Osteoblast (primary cell): ENCODE data around the gene CPXM2. TPM values are rescaled to one million over a fixed set of nuclear protein-coding genes. Genes with fewer than 3 reads are reported as not detected.

Source experiments
- DNase-seq: peaks from one replicate; pipeline ENCODE4 v3.0.0; 2011; ENCODE audit warnings: low spot score, mixed read lengths; ENCODE audit not compliant: insufficient read length; ENCODE audit errors: missing footprints
- H2AFZ ChIP-seq: 2 replicates; pipeline ENCODE4 v1.6.0; 2011; ENCODE audit warnings: mild to moderate bottlenecking, low read length
- H3K27ac ChIP-seq: 2 replicates; pipeline ENCODE4 v1.5.1; 2011; ENCODE audit warnings: mild to moderate bottlenecking, low read depth, low read length, moderate library complexity
- H3K27me3 ChIP-seq: 2 replicates; pipeline ENCODE4 v1.6.0; 2012; ENCODE audit warnings: mild to moderate bottlenecking, control low read depth, inconsistent platforms, low read length, moderate library complexity; ENCODE audit not compliant: insufficient read depth
- H3K36me3 ChIP-seq: 2 replicates; pipeline ENCODE4 v1.5.1; 2011; ENCODE audit warnings: mild to moderate bottlenecking, low read length, control low read depth, moderate library complexity; ENCODE audit not compliant: insufficient read depth
- H3K4me1 ChIP-seq: 2 replicates; pipeline ENCODE4 v1.5.1; 2011; ENCODE audit warnings: mild to moderate bottlenecking, low read length, control low read depth, moderate library complexity; ENCODE audit not compliant: insufficient read depth
- H3K4me2 ChIP-seq: 2 replicates; pipeline ENCODE4 v1.6.0; 2011; ENCODE audit warnings: mild to moderate bottlenecking, low read length; ENCODE audit not compliant: insufficient read depth
- H3K4me3 ChIP-seq: fragments of 200-600 bp; sonication (generic); 3 replicates; pipeline ENCODE4 v1.5.1; 2012; ENCODE audit warnings: mild to moderate bottlenecking, low read length, inconsistent platforms; ENCODE audit not compliant: insufficient read depth
- H3K79me2 ChIP-seq: 2 replicates; pipeline ENCODE4 v1.6.0; 2012; ENCODE audit warnings: mild to moderate bottlenecking, low read length, control low read depth, inconsistent platforms; ENCODE audit not compliant: insufficient read depth
- H3K9me3 ChIP-seq: 2 replicates; pipeline ENCODE4 v1.5.1; 2011; ENCODE audit warnings: low read depth, low read length, control low read depth
- H4K20me1 ChIP-seq: 2 replicates; pipeline ENCODE4 v1.6.0; 2012; ENCODE audit warnings: mild to moderate bottlenecking, low read length, control low read depth; ENCODE audit not compliant: insufficient read depth
- total RNA-seq: library from RNA; depleted of rRNA; stranded (reverse); fragments of >200 nt; gene quantifications from 2 replicates; pipeline ENCODE4 v1.2.3, GENCODE V29; 2012
- TF ChIP-seq, protein P1 (sequence below): IDR thresholded peaks from 2 replicates; pipeline ENCODE4 v1.5.1; 2011; ENCODE audit warnings: mild to moderate bottlenecking, low read depth, low read length, moderate library complexity; ENCODE audit errors: extremely low read depth

CPXM2 gene
- total RNA-seq, 1 donor: 0.36 TPM

GRCh38 chr10:123831259-123831658 is 60.3 kb downstream of the CPXM2 start:
- Histone ChIP-seq H3K4me3 (no peak overlapping the region), H2AFZ (no peak overlapping the region), H3K27ac (no peak overlapping the region), H3K9me3 (no peaks in the 10 kb centered on the region), H4K20me1 (no peaks in the 10 kb centered on the region), H3K27me3 (no peaks in the 10 kb centered on the region), H3K4me2 (no peak overlapping the region), H3K4me1 (no peaks in the 10 kb centered on the region), H3K36me3 (no peaks in the 10 kb centered on the region), H3K79me2 (no peaks in the 10 kb centered on the region)
- TF ChIP-seq, protein P1, sequence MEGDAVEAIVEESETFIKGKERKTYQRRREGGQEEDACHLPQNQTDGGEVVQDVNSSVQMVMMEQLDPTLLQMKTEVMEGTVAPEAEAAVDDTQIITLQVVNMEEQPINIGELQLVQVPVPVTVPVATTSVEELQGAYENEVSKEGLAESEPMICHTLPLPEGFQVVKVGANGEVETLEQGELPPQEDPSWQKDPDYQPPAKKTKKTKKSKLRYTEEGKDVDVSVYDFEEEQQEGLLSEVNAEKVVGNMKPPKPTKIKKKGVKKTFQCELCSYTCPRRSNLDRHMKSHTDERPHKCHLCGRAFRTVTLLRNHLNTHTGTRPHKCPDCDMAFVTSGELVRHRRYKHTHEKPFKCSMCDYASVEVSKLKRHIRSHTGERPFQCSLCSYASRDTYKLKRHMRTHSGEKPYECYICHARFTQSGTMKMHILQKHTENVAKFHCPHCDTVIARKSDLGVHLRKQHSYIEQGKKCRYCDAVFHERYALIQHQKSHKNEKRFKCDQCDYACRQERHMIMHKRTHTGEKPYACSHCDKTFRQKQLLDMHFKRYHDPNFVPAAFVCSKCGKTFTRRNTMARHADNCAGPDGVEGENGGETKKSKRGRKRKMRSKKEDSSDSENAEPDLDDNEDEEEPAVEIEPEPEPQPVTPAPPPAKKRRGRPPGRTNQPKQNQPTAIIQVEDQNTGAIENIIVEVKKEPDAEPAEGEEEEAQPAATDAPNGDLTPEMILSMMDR: no peak
- DNase-seq: no peak

DNA sequence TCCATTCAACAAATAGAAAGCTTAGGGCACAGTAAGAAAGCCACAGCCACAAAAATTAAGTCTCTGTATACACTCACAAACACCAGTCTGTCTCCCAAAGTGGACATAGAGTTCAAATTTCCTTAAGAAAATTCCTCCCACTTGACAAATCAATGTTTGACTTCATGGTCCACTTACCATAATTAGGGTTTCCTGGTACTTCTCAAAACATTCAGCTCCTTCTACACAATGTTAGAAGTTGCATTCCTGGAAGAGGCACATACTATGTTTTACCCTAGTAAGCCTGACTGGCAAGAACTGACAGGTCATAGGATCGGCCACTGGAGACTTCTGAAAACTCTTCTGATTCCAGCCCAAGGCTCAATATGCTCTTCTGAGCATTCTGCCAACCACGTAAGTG is 70.5 kb downstream of the CPXM2 start:
- no peaks in the 10 kb centered on the region for H3K4me1 ChIP-seq
- no peaks in the 10 kb centered on the region for H4K20me1 ChIP-seq
- TF ChIP-seq, protein P1: no peak
- H3K9me3 ChIP-seq: no peaks in the 10 kb centered on the region
- H2AFZ ChIP-seq: no peak overlapping the region
- no peak overlapping the region for H3K4me3 ChIP-seq
- no peak overlapping the region for H3K4me2 ChIP-seq
- no peak for DNase-seq
- no peak overlapping the region for H3K27ac ChIP-seq
- H3K27me3 ChIP-seq: no peaks in the 10 kb centered on the region
- no peaks in the 10 kb centered on the region for H3K79me2 ChIP-seq
- no peaks in the 10 kb centered on the region for H3K36me3 ChIP-seq

DNA sequence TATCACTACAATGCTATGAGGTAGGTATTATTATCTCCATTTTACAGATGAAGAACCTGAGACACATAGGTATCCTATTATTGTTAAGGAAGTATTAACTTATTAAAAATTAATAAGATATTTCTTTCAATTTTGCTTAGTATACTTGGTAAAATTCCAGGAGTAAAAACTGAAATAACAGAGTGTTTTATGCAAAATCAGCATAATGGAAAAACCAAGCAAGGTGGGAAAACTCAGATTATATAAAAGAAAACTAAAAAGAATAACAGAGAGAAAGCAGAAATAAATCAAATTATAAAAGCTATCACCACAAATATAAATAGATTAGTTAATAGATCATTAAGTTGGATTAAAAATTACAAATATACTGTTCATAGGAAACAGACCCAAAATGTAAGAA is 82.0 kb downstream of the CPXM2 start:
- no peaks in the 10 kb centered on the region for H3K36me3 ChIP-seq
- no peaks in the 10 kb centered on the region for H4K20me1 ChIP-seq
- TF ChIP-seq, protein P1: no peak
- no peak overlapping the region for H3K4me2 ChIP-seq
- H3K4me3 ChIP-seq: no peak overlapping the region
- H3K4me1 ChIP-seq: no peaks in the 10 kb centered on the region
- no peak for DNase-seq
- H3K27ac ChIP-seq: no peak overlapping the region
- H3K27me3 ChIP-seq: no peaks in the 10 kb centered on the region
- no peaks in the 10 kb centered on the region for H3K79me2 ChIP-seq
- no peaks in the 10 kb centered on the region for H3K9me3 ChIP-seq
- no peak overlapping the region for H2AFZ ChIP-seq

GRCh38 chr10:123808906-123809305 is 82.7 kb downstream of the CPXM2 start:
- Histone ChIP-seq H3K36me3 (no peaks in the 10 kb centered on the region), H3K27me3 (no peaks in the 10 kb centered on the region), H4K20me1 (no peaks in the 10 kb centered on the region), H3K4me1 (no peaks in the 10 kb centered on the region), H3K9me3 (no peaks in the 10 kb centered on the region), H3K4me2 (no peak overlapping the region), H3K79me2 (no peaks in the 10 kb centered on the region), H3K27ac (no peak overlapping the region), H3K4me3 (no peak overlapping the region), H2AFZ (no peak overlapping the region)
- DNase-seq: no peak
- TF ChIP-seq, protein P1: no peak
